Motor neuron (in vitro differentiated cells): ENCODE data around the gene CARD11. TPM values are rescaled to one million over a fixed set of nuclear protein-coding genes. Genes with fewer than 3 reads are reported as not detected.
A peak's percentile ranks its signal among the peaks of the same experiment; 100 is the strongest.

Experiments used
- ATAC-seq, 8 experiments: fragments of 200-7000 bp; cut with Tn5 transposase; replicated peaks in 6 of 8; 2 replicates each; pipeline ENCODE4 v1.8.0; 2021; ENCODE audit warnings: mild to moderate bottlenecking in 8 of 8, moderate library complexity in 8 of 8
- H3K27ac ChIP-seq, 2 donors: fragments of 250-450 bp; sonication (Bioruptor Pico); 2 replicates each; pipeline ENCODE4 v1.9.0; 2021; ENCODE audit warnings: antibody characterized with exemption in 2 of 2, mild to moderate bottlenecking in 2 of 2, moderate library complexity in 1 of 2
- H3K4me1 ChIP-seq, 2 donors: fragments of 250-450 bp; sonication (Bioruptor Pico); replicated peaks in 1 of 2; 2 replicates each; pipeline ENCODE4 v1.6.1; 2021; ENCODE audit warnings: antibody characterized with exemption in 2 of 2, mild to moderate bottlenecking in 2 of 2, moderate library complexity in 1 of 2
- H3K4me3 ChIP-seq, 5 donors: fragments of 250-450 bp; sonication (Bioruptor Pico); 2 replicates each; pipeline ENCODE4 v1.9.0; 2021; ENCODE audit warnings: antibody characterized with exemption in 5 of 5, mild to moderate bottlenecking in 5 of 5, moderate library complexity in 4 of 5
- WGBS, 10 experiments: fragments of 450-650 bp; shearing (Covaris generic); methylation state at CpG; one replicate each; pipeline ENCODE4 v1.0.0; 2022; 5-methylcytosine and 5-hydroxymethylcytosine counted together
- in situ Hi-C, 9 experiments: fragments of 400-800 bp; cut with MboI; loops; one replicate each; pipeline ENCODE4 v1.15.0; 2021; ENCODE audit warnings: low sequenced_read_pairs in 9 of 9, low pct_unique_long_range_greater_than_20kb in 2 of 9; ENCODE audit not compliant: unreplicated experiment in 9 of 9
- total RNA-seq, 8 experiments: library from RNA; unstranded; fragments of 300-600 nt; gene quantifications; 2 replicates each; pipeline versions ENCODE4 v1.2.3 to v1.2.4, GENCODE V29; 2022

CARD11 gene
- total RNA-seq, 8 experiments from 2014 or later: 0.05 to 0.91 (median 0.17) TPM; not detected in 2

DNA sequence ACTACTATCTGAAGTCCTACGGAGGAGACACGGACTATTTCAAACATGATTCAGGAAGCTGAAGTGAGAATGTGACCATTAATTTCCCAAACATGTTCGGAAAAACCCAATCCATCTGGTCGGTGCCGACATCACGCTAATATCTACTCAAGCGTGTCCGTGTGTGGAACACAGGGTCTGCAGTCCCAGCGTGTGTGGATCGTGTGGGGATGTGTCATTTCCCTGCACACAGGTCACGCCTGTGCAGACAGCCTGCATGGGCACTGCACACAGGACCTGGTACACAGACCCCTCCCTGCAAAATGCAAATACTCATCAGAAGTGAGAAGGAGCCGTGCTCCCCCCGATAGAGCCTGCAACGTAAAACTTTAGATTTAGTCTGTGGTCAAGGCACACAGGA lies 57.8 kb downstream of the CARD11 start:
- H3K4me3 ChIP-seq: no peak overlapping the region
- in situ Hi-C loops: no loop called here

DNA sequence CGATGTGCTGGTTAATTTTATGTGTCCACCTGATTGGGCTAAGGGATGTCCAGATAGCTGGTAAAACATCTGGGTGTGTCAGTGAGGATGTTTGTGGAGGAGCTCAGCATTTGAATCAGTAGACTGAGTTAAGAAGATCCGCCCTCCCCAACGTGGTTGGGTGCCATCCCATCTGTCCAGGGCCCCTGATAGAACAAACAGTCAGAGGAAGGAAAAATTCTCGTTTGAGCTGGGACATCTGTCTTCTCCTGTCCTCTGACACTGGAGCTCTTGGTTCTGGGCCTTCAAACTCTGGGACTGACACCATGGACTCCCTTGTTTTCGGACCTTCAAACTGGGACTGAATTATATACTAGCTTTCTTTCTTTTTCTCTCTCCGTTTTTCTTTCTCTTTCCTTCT lies 59.6 kb downstream of the CARD11 start:
- WGBS, 10 experiments: 0 to 72% (median 47%) methylated on average over 1 to 5 of the region's 6 CpGs; no CpG with 5 or more reads in 6 of the 10 experiments
- no peak overlapping the region for H3K4me3 ChIP-seq
- ATAC-seq: no peak

More for the DNA sequence above, 57.8 kb downstream of the CARD11 start:
- Histone ChIP-seq H3K4me1 (no peaks in the 10 kb centered on the region), H3K27ac (no peak overlapping the region)
- no peak for ATAC-seq
- 20 to 100% (median 85%) methylated on average over 2 to 9 of the region's 14 CpGs; no CpG with 5 or more reads in 3 of the 10 experiments for WGBS, 10 experiments

DNA sequence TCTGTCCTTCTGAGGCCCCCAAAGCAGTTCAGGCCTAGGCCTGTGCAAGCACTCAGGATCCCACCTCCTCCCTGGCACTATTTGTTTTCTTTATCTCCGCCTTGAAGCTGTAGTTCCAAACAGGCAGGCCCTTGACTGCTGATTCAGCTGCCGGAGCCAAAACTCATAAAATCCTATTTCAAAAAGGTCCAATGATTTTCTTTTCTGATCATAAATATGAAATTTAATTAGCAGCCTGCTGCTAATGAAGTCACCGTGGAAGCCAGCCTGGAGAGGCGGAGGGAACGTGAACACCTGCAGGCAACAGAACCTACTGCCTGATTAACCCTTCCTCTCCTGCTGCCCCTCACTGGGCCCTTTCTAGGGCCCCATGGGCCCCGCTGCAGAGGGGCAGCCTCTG lies 60.1 kb downstream of the CARD11 start:
- ATAC-seq: no peak
- 0 to 90% (median 69%) methylated on average over 1 to 4 of the region's 6 CpGs; no CpG with 5 or more reads in 2 of the 10 experiments for WGBS, 10 experiments
- H3K4me1 ChIP-seq: peaks cover 11 to 13% of the 10 kb centered on the region in 2 donors
- H3K27ac ChIP-seq: no peak overlapping the region
- no peak overlapping the region for H3K4me3 ChIP-seq
- in situ Hi-C loops: no loop called here

More for the DNA sequence above, 59.6 kb downstream of the CARD11 start:
- no peak overlapping the region for H3K27ac ChIP-seq
- in situ Hi-C loops: no loop called here
- H3K4me1 ChIP-seq: peaks cover 6 to 8% of the 10 kb centered on the region in 2 donors

GRCh38 chr7:2982831-2983230 lies 60.8 kb downstream of the CARD11 start:
- peaks cover 16 to 17% of the 10 kb centered on the region in 2 donors for H3K4me1 ChIP-seq
- no peak overlapping the region for H3K4me3 ChIP-seq
- ATAC-seq: no peak
- 30 to 100% (median 97%) methylated on average over 2 to 3 of the region's 7 CpGs; no CpG with 5 or more reads in 6 of the 10 experiments for WGBS, 10 experiments
- in situ Hi-C loops: no loop called here
- H3K27ac ChIP-seq: no peak overlapping the region

DNA sequence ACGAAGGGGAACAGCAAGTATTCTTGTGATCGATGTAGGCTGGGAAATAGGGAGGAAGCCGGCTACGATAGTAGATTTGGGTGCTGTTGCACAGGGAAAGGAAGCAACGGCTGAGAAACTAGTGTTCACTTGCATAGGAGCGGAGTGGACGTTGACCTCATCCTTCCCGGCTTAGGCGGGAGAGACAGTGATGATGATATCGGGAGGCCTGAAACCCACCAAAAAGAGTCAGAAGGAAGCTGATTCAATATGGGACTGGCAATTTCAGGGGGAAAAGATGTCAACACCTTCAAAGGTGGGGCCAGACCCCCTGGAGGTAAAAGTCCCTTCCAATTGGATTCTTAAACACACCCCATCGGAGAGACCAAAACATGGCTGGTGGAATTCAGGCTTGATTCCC lies 61.3 kb downstream of the CARD11 start:
- Histone ChIP-seq H3K4me3 (no peak overlapping the region), H3K27ac (no peak overlapping the region), H3K4me1 (peaks cover 16 to 17% of the 10 kb centered on the region in 2 donors)
- in situ Hi-C loops: no loop called here
- 51 to 100% (median 92%) methylated on average over 2 to 10 of the region's 11 CpGs for WGBS, 10 experiments
- ATAC-seq: no peak

DNA sequence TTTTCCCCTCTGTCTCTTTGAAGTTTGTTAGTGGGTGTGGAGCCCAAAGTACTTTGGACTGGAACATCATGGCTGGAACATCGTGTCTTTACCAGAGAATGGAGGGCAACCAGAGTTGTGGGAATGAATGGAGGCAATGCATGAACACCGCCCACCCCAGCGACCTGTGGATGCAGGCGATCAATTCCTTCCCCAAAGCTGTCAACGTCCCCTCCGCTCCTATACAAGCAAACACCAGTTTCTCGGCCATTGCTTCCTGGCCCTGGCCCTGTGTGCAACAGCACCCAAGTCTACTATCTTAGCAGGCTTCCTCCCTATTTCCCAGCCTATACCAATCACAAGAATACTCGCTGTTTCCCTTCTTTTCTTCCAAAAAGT lies 62.6 kb downstream of the CARD11 start:
- in situ Hi-C loops: no loop called here
- H3K4me1 ChIP-seq: peaks cover 18 to 19% of the 10 kb centered on the region in 2 donors
- ATAC-seq: no peak
- 0 to 100% (median 80%) methylated on average over 1 to 7 of the region's 8 CpGs; no CpG with 5 or more reads in 1 of the 10 experiments for WGBS, 10 experiments
- no peak overlapping the region for H3K4me3 ChIP-seq
- H3K27ac ChIP-seq: no peak overlapping the region

DNA sequence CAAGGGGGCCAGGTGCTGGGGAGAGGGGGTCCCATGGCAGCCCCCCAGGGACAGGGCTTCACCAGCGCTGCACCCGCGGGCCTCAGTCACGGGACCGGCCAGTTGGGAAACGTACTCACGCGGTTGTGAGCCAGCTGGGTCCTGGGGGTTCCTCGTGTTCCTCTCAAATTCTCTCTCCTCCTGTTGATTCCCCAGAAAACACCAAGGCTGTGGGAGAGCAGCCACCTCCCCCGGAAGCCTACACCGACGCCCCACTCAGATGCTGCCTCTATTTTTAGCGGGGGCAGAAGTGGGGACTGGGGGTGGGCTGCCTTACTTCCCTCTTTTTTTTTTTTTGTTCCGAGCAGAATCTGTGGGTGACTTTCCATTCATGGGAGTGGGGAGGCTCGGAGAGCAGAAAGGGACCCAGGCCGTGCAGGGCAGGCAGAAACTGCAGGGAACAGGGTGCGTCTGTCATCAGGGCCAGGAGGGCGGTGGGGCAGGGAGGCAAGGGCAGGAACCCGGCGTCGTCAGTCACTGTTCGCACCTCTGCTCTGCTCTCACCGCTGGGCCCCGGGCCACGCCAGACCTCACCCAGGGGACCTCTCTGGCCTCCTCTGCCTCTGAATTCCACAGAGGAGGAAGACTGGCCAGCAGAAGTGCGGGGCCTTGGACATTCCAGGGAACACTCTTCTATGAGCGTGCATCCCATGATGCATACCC lies 63.1 kb downstream of the CARD11 start:
- in situ Hi-C loops: no loop called here
- no peak overlapping the region for H3K4me3 ChIP-seq
- no peak overlapping the region for H3K27ac ChIP-seq
- H3K4me1 ChIP-seq: peaks cover 22 to 24% of the 10 kb centered on the region in 2 donors
- no peak for ATAC-seq
- WGBS, 10 experiments: 40 to 100% (median 95%) methylated on average over 1 to 7 of the region's 27 CpGs; no CpG with 5 or more reads in 3 of the 10 experiments

- WGBS, 10 experiments: 49 to 100% (median 83%) methylated on average over 1 to 3 of the region's 13 CpGs; no CpG with 5 or more reads in 6 of the 10 experiments
- H3K4me3 ChIP-seq: no peak overlapping the region
- peaks cover 23 to 24% of the 10 kb centered on the region in 2 donors for H3K4me1 ChIP-seq
- H3K27ac ChIP-seq: no peak overlapping the region
- ATAC-seq: no peak
- in situ Hi-C loops: no loop called here
These were observed 63.7 kb downstream of the CARD11 start for GRCh38 chr7:2979951-2980350.

GRCh38 chr7:2979201-2979631 lies 64.5 kb downstream of the CARD11 start:
- Histone ChIP-seq H3K27ac (no peak overlapping the region), H3K4me1 (peaks cover 23 to 24% of the 10 kb centered on the region in 2 donors), H3K4me3 (no peak overlapping the region)
- WGBS, 10 experiments: 0 to 94% (median 34%) methylated on average over 3 to 10 of the region's 13 CpGs; no CpG with 5 or more reads in 2 of the 10 experiments
- ATAC-seq: peak in 4 of 8 experiments; percentile 6 to 36 (median 26)
- in situ Hi-C loops: no loop called here

DNA sequence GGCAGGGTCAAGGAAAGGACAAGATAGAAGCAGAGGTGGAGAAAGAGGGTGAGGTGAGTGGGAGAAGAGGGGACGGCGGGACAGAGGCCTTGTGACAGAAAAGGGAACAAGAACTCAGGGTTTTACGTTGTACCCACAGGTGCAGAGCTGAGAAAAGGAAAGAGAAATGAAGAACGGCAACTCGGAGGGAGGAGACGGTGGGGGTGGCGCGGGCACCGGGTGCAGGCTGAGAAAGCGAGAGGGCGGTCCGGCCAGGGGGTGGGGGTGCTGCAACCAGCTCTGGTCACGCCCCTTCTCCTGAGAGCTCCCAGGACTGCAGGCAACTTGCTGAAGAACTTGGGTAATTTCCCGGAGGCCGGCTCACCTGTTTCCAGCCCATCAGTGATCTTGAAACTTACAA lies 65.3 kb downstream of the CARD11 start:
- in situ Hi-C loops: no loop called here
- peak in 4 of 8 experiments; percentile 42 to 89 (median 60) for ATAC-seq
- Histone ChIP-seq H3K27ac (no peak overlapping the region), H3K4me1 (peaks cover 23 to 24% of the 10 kb centered on the region in 2 donors), H3K4me3 (no peak overlapping the region)
- 0 to 69% (median 7%) methylated on average over 1 to 3 of the region's 15 CpGs; no CpG with 5 or more reads in 6 of the 10 experiments for WGBS, 10 experiments

DNA sequence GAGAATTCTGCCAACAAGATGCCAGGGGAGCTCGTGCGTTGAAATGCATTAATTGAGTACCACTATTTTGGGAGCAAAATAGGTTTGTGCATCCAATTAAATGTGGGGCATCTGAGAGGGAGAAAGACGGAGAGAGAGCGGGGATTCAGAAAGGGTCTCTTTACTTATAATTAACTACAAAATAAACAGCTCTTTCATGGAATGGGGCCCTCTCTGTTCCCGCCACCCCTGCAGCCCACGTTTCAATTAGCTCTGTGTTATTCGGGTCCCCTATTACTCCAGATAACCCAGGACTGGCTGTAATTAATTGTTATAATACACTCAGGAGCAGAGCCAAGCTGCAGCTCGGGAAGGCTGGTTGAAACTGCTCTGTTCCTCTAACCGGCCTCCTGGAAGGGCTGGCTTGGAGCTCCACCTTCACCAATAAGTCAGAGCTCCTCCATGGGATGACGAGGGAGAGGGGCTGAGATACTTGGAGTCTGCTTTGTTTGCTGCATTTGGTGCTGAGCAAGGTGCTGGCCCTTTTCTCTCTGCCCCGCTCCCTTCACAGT lies 67.8 kb downstream of the CARD11 start:
- Histone ChIP-seq H3K4me3 (no peak overlapping the region), H3K27ac (no peak overlapping the region), H3K4me1 (peaks cover 23 to 24% of the 10 kb centered on the region in 2 donors)
- peak in 5 of 8 experiments; percentile 68 to 91 (median 89) for ATAC-seq
- WGBS, 10 experiments: 5 to 100% (median 43%) methylated on average over 1 to 9 of the region's 11 CpGs; no CpG with 5 or more reads in 3 of the 10 experiments
- in situ Hi-C loops: no loop called here

GRCh38 chr7:2974093-2974819 lies 69.4 kb downstream of the CARD11 start:
- WGBS, 10 experiments: 28 to 100% (median 84%) methylated on average over 1 to 8 of the region's 13 CpGs; no CpG with 5 or more reads in 3 of the 10 experiments

GRCh38 chr7:2972835-2973161 lies 70.9 kb downstream of the CARD11 start:
- Histone ChIP-seq H3K4me3 (no peak overlapping the region), H3K4me1 (peaks cover 7 to 8% of the 10 kb centered on the region in 2 donors), H3K27ac (no peak overlapping the region)
- 60 to 100% (median 88%) methylated on average over 2 to 9 of the region's 10 CpGs; no CpG with 5 or more reads in 5 of the 10 experiments for WGBS, 10 experiments
- in situ Hi-C loops: no loop called here
- no peak for ATAC-seq

More at GRCh38 chr7:2974093-2974819, 69.4 kb downstream of the CARD11 start:
- Histone ChIP-seq H3K27ac (no peak overlapping the region), H3K4me1 (peaks cover 18 to 19% of the 10 kb centered on the region in 2 donors), H3K4me3 (no peak overlapping the region)
- ATAC-seq: no peak
- in situ Hi-C loops: no loop called here
